CD4-positive, alpha-beta memory T cell (primary cell): ENCODE data around the gene GPR33. TPM values are rescaled to one million over a fixed set of nuclear protein-coding genes. Genes with fewer than 3 reads are reported as not detected.
A peak's percentile ranks its signal among the peaks of the same experiment; 100 is the strongest.
"Not testable (repeated sequence)": the region's sequence is repeated elsewhere in the genome, so short reads cannot be mapped to it uniquely, and the experiment has no call there.

ENCODE experiments used
- CTCF ChIA-PET: fragments of 350-600 bp; sonication (Branson Sonifier 250); formaldehyde crosslinking; loops from one replicate; lab custom pipeline; 2021; ENCODE audit warnings: inconsistent platforms; ENCODE audit not compliant: partially characterized antibody; lab: Charles Lee
- POLR2A ChIA-PET: fragments of 350-600 bp; sonication (Branson Sonifier 250); formaldehyde crosslinking; loops from one replicate; lab custom pipeline; 2021; ENCODE audit not compliant: partially characterized antibody; lab: Charles Lee
- DNase-seq, 5 donors: peaks; one replicate each; pipeline versions ENCODE4 v3.0.0 to v3.0.0-alpha.2; 2020 to 2022; ENCODE audit warnings: mixed read lengths in 1 of 5
- H3K27ac ChIP-seq: one replicate; pipeline ENCODE4 v1.7.0; 2013; ENCODE audit warnings: low read depth, low read length
- H3K27me3 ChIP-seq: 2 replicates; pipeline ENCODE4 v1.7.0; 2013; ENCODE audit warnings: mild to moderate bottlenecking, low read length, moderate library complexity; ENCODE audit not compliant: insufficient read depth
- H3K36me3 ChIP-seq: 2 replicates; pipeline ENCODE4 v1.7.0; 2013; ENCODE audit warnings: mild to moderate bottlenecking, low read length, moderate library complexity; ENCODE audit not compliant: insufficient read depth
- H3K4me1 ChIP-seq: 2 replicates; pipeline ENCODE4 v1.7.0; 2013; ENCODE audit warnings: mild to moderate bottlenecking, low read length, moderate library complexity; ENCODE audit not compliant: insufficient read depth
- H3K4me3 ChIP-seq, 2 donors: one replicate each; pipeline ENCODE4 v1.7.0; 2013; ENCODE audit warnings: low read length in 2 of 2, mild to moderate bottlenecking in 1 of 2
- H3K9me3 ChIP-seq, 2 donors: one replicate each; pipeline ENCODE4 v1.7.0; 2013; ENCODE audit warnings: low read length in 2 of 2, control low read depth in 1 of 2; ENCODE audit not compliant: control insufficient read depth in 1 of 2
- H3K27ac Mint-ChIP-seq, 7 donors: one replicate each; pipeline ENCODE4 v1.8.0; 2020 to 2021; ENCODE audit warnings: mixed read lengths in 7 of 7, mild to moderate bottlenecking in 6 of 7, inconsistent platforms in 3 of 7, moderate library complexity in 3 of 7
- H3K27me3 Mint-ChIP-seq, 2 donors: one replicate each; pipeline ENCODE4 v1.8.0; 2020 to 2021; ENCODE audit warnings: mixed read lengths in 2 of 2
- H3K36me3 Mint-ChIP-seq, 2 donors: one replicate each; pipeline ENCODE4 v1.8.0; 2020 to 2021; ENCODE audit warnings: mixed read lengths in 2 of 2, inconsistent platforms in 1 of 2, mild to moderate bottlenecking in 1 of 2
- H3K4me1 Mint-ChIP-seq, 4 donors: one replicate each; pipeline ENCODE4 v1.8.0; 2020 to 2021; ENCODE audit warnings: mixed read lengths in 4 of 4, mild to moderate bottlenecking in 1 of 4
- H3K4me3 Mint-ChIP-seq, 8 donors: one replicate each; pipeline ENCODE4 v1.8.0; 2020 to 2021; ENCODE audit warnings: mixed read lengths in 8 of 8, mild to moderate bottlenecking in 7 of 8, moderate library complexity in 6 of 8, inconsistent platforms in 3 of 8
- H3K9me3 Mint-ChIP-seq, 8 donors: one replicate each; pipeline ENCODE4 v1.8.0; 2020 to 2021; ENCODE audit warnings: mixed read lengths in 8 of 8, mild to moderate bottlenecking in 5 of 8, inconsistent platforms in 3 of 8, moderate library complexity in 1 of 8
- intact Hi-C: fragments of 100-400 bp; cut with micrococcal nuclease; formaldehyde crosslinking; loops from one replicate; pipeline ENCODE4 v1.15.1; 2023
- polyA plus RNA-seq, 2 donors: library from polyadenylated mRNA; unstranded; fragments of 300-500 nt; fragmentation: Illumina TruSeq; gene quantifications; one replicate each; pipeline ENCODE4 v1.2.3, GENCODE V29; 2021
- total RNA-seq, 2 experiments: library from RNA; stranded (reverse); gene quantifications; one replicate each; pipeline ENCODE4 v1.2.3, GENCODE V29; 2021

The GPR33 gene
- total and polyA plus RNA-seq, 4 experiments from 2014 or later, result not detected

GRCh38 chr14:31445703-31446102 is 42.1 kb downstream of the GPR33 start:
- no peak for DNase-seq
- Mint-ChIP-seq H3K9me3 (peaks cover 0 to 3% (median 0%) of the 10 kb centered on the region in 8 donors), H3K36me3 (peaks cover 23 to 27% of the 10 kb centered on the region in 2 donors), H3K27ac (no peak overlapping the region), H3K27me3 (no peaks in the 10 kb centered on the region), H3K4me1 (no peaks in the 10 kb centered on the region), H3K4me3 (no peak overlapping the region)
- H3K36me3 ChIP-seq, result no peaks in the 10 kb centered on the region
- H3K27me3 ChIP-seq, result no peaks in the 10 kb centered on the region
- H3K9me3 ChIP-seq, result no peaks in the 10 kb centered on the region
- ChIA-PET POLR2A (no interaction called here), CTCF (no interaction called here)
- intact Hi-C loops, result no loop called here
- H3K4me1 ChIP-seq, result no peaks in the 10 kb centered on the region
- H3K27ac ChIP-seq, result no peak overlapping the region
- no peak overlapping the region for H3K4me3 ChIP-seq

- Histone ChIP-seq H3K27ac (no peak overlapping the region), H3K36me3 (no peaks in the 10 kb centered on the region), H3K27me3 (no peaks in the 10 kb centered on the region), H3K4me1 (no peaks in the 10 kb centered on the region), H3K4me3 (no peak overlapping the region), H3K9me3 (no peaks in the 10 kb centered on the region)
- intact Hi-C loops, result no loop called here
- Mint-ChIP-seq H3K4me3 (no peak overlapping the region), H3K9me3 (peaks cover 0 to 3% (median 0%) of the 10 kb centered on the region in 8 donors), H3K27me3 (no peaks in the 10 kb centered on the region), H3K4me1 (no peaks in the 10 kb centered on the region), H3K27ac (no peak overlapping the region), H3K36me3 (peaks cover 11 to 23% of the 10 kb centered on the region in 2 donors)
- no peak for DNase-seq
- ChIA-PET POLR2A (no interaction called here), CTCF (no interaction called here)
Measured at GRCh38 chr14:31442284-31442683, 45.6 kb downstream of the GPR33 start.

- no peak for DNase-seq
- Histone ChIP-seq H3K36me3 (no peaks in the 10 kb centered on the region), H3K4me3 (no peak overlapping the region), H3K4me1 (no peaks in the 10 kb centered on the region), H3K27me3 (no peaks in the 10 kb centered on the region), H3K9me3 (no peaks in the 10 kb centered on the region), H3K27ac (no peak overlapping the region)
- no peaks in the 10 kb centered on the region for H3K27me3 Mint-ChIP-seq
- no peak overlapping the region for H3K4me3 Mint-ChIP-seq
- H3K4me1 Mint-ChIP-seq, result no peaks in the 10 kb centered on the region
- H3K27ac Mint-ChIP-seq, result no peak overlapping the region
- H3K9me3 Mint-ChIP-seq, result peaks cover 0 to 3% (median 0%) of the 10 kb centered on the region in 8 donors
- ChIA-PET POLR2A (no interaction called here), CTCF (interaction anchor here (0.6 kb wide), 1 partner anchor 11 kb away, joined by 3 read pairs; no protein-coding TSS in a partner anchor)
- H3K36me3 Mint-ChIP-seq, result peaks cover 9 to 23% of the 10 kb centered on the region in 2 donors
- intact Hi-C loops, result no loop called here
Measured at GRCh38 chr14:31441273-31442111, 46.3 kb downstream of the GPR33 start.

- no peaks in the 10 kb centered on the region for H3K4me1 Mint-ChIP-seq
- Histone ChIP-seq H3K4me3 (no peak overlapping the region), H3K36me3 (no peaks in the 10 kb centered on the region), H3K27me3 (no peaks in the 10 kb centered on the region), H3K9me3 (no peaks in the 10 kb centered on the region), H3K27ac (no peak overlapping the region), H3K4me1 (no peaks in the 10 kb centered on the region)
- H3K27ac Mint-ChIP-seq, result no peak overlapping the region
- no peaks in the 10 kb centered on the region for H3K27me3 Mint-ChIP-seq
- peaks cover 0 to 3% (median 0%) of the 10 kb centered on the region in 8 donors for H3K9me3 Mint-ChIP-seq
- H3K36me3 Mint-ChIP-seq, result peaks cover 2 to 19% of the 10 kb centered on the region in 2 donors
- ChIA-PET CTCF (no interaction called here), POLR2A (no interaction called here)
- H3K4me3 Mint-ChIP-seq, result no peak overlapping the region
- intact Hi-C loops, result no loop called here
- no peak for DNase-seq
Measured at GRCh38 chr14:31440280-31440679, 47.6 kb downstream of the GPR33 start.

- no peak for DNase-seq
- H3K36me3 Mint-ChIP-seq, result peaks cover 2 to 19% of the 10 kb centered on the region in 2 donors
- no peaks in the 10 kb centered on the region for H3K27me3 Mint-ChIP-seq
- Histone ChIP-seq H3K4me3 (no peak overlapping the region), H3K36me3 (no peaks in the 10 kb centered on the region), H3K9me3 (no peaks in the 10 kb centered on the region), H3K4me1 (no peaks in the 10 kb centered on the region), H3K27me3 (no peaks in the 10 kb centered on the region), H3K27ac (no peak overlapping the region)
- H3K9me3 Mint-ChIP-seq, result peaks cover 0 to 3% (median 0%) of the 10 kb centered on the region in 8 donors
- intact Hi-C loops, result no loop called here
- H3K4me3 Mint-ChIP-seq, result no peak overlapping the region
- ChIA-PET POLR2A (no interaction called here), CTCF (no interaction called here)
- H3K27ac Mint-ChIP-seq, result no peak overlapping the region
- H3K4me1 Mint-ChIP-seq, result no peaks in the 10 kb centered on the region
Measured at GRCh38 chr14:31439561-31439960, 48.3 kb downstream of the GPR33 start.

- H3K4me3 ChIP-seq, H3K4me1 Mint-ChIP-seq, H3K27ac ChIP-seq, H3K27me3 ChIP-seq, H3K4me1 ChIP-seq, H3K36me3 ChIP-seq, DNase-seq, H3K9me3 ChIP-seq, CTCF ChIA-PET, H3K4me3 Mint-ChIP-seq, H3K9me3 Mint-ChIP-seq, POLR2A ChIA-PET, intact Hi-C loops, H3K27ac Mint-ChIP-seq, H3K27me3 Mint-ChIP-seq: not testable (repeated sequence)
- peaks cover 0 to 17% of the 10 kb centered on the region in 2 donors for H3K36me3 Mint-ChIP-seq
Measured at GRCh38 chr14:31437045-31437691, 50.7 kb downstream of the GPR33 start.

GRCh38 chr14:31435276-31435675 is 52.6 kb downstream of the GPR33 start:
- Mint-ChIP-seq H3K27me3 (no peaks in the 10 kb centered on the region), H3K36me3 (peaks cover 0 to 25% of the 10 kb centered on the region in 2 donors), H3K27ac (peak overlapping the region in 1 of 7 donors; percentile 1), H3K9me3 (peaks cover 0 to 5% (median 0%) of the 10 kb centered on the region in 8 donors), H3K4me1 (no peaks in the 10 kb centered on the region), H3K4me3 (no peak overlapping the region)
- no peaks in the 10 kb centered on the region for H3K27me3 ChIP-seq
- intact Hi-C loops, result no loop called here
- no peak overlapping the region for H3K4me3 ChIP-seq
- ChIA-PET CTCF (interaction anchor here (1.6 kb wide), 2 partner anchors 14 to 17 kb away, joined by 4 to 5 read pairs; no protein-coding TSS in a partner anchor), POLR2A (interaction anchor here (1.6 kb wide), 1 partner anchor 22 kb away, joined by 5 read pairs; the partner anchor contains the start of gene DTD2)
- no peaks in the 10 kb centered on the region for H3K4me1 ChIP-seq
- no peaks in the 10 kb centered on the region for H3K9me3 ChIP-seq
- H3K27ac ChIP-seq, result no peak overlapping the region
- no peaks in the 10 kb centered on the region for H3K36me3 ChIP-seq
- DNase-seq, result no peak
